Mesendoderm (in vitro differentiated cells): ENCODE measurements around the gene SRBD1.

ENCODE experiments used
- DNase-seq: peaks from one replicate; pipeline ENCODE4 v3.0.0; 2013
- H2AK5ac ChIP-seq: 2 replicates; pipeline ENCODE4 v1.6.1; 2013; ENCODE audit warnings: low read length, inconsistent platforms
- H2BK120ac ChIP-seq: 2 replicates; pipeline ENCODE4 v1.6.1; 2013; ENCODE audit warnings: low read depth, mild to moderate bottlenecking, low read length, moderate library complexity, mixed read lengths
- H2BK15ac ChIP-seq: replicated peaks from 2 replicates; pipeline ENCODE4 v1.6.1; 2013; ENCODE audit warnings: low read depth, mild to moderate bottlenecking, moderate library complexity
- H2BK5ac ChIP-seq: 2 replicates; pipeline ENCODE4 v1.6.1; 2013; ENCODE audit warnings: low read length, inconsistent platforms
- H3K18ac ChIP-seq: 2 replicates; pipeline ENCODE4 v1.6.1; 2013; ENCODE audit warnings: mild to moderate bottlenecking, low read length, mixed read lengths
- H3K23ac ChIP-seq: one replicate; pipeline ENCODE4 v1.6.1; 2013; ENCODE audit warnings: low read length
- H3K27ac ChIP-seq: 2 replicates; pipeline ENCODE4 v1.5.1; 2013; ENCODE audit warnings: low read depth, mild to moderate bottlenecking, inconsistent platforms, low read length, moderate library complexity
- H3K27me3 ChIP-seq: 2 replicates; pipeline ENCODE4 v1.6.1; 2013; ENCODE audit warnings: low read length, control low read depth, mild to moderate bottlenecking, inconsistent platforms; ENCODE audit not compliant: insufficient read depth, poor library complexity
- H3K36me3 ChIP-seq: 2 replicates; pipeline ENCODE4 v1.6.1; 2013; ENCODE audit warnings: low read length, inconsistent platforms; ENCODE audit not compliant: control insufficient read depth, insufficient read depth
- H3K4ac ChIP-seq: one replicate; pipeline ENCODE4 v1.6.1; 2013; ENCODE audit warnings: low read depth, mild to moderate bottlenecking, low read length, moderate library complexity
- H3K4me1 ChIP-seq: 2 replicates; pipeline ENCODE4 v1.6.1; 2013; ENCODE audit warnings: low read depth, low read length, inconsistent platforms; ENCODE audit not compliant: control insufficient read depth
- H3K4me2 ChIP-seq: 2 replicates; pipeline ENCODE4 v1.6.1; 2013; ENCODE audit warnings: low read length
- H3K4me3 ChIP-seq: 2 replicates; pipeline ENCODE4 v1.5.1; 2013; ENCODE audit warnings: mild to moderate bottlenecking, low read length
- H3K56ac ChIP-seq: one replicate; pipeline ENCODE4 v1.6.1; 2013; ENCODE audit warnings: low read length
- H3K79me1 ChIP-seq: 2 replicates; pipeline ENCODE4 v1.6.1; 2013; ENCODE audit warnings: low read length, inconsistent platforms
- H3K79me2 ChIP-seq: 2 replicates; pipeline ENCODE4 v1.6.1; 2013; ENCODE audit warnings: mild to moderate bottlenecking, low read length; ENCODE audit not compliant: control insufficient read depth, insufficient read depth
- H3K9ac ChIP-seq: 2 replicates; pipeline ENCODE4 v1.6.1; 2013; ENCODE audit warnings: low read length, inconsistent platforms
- H4K5ac ChIP-seq: one replicate; pipeline ENCODE4 v1.6.1; 2013; ENCODE audit warnings: low read length
- H4K8ac ChIP-seq: one replicate; pipeline ENCODE4 v1.6.1; 2013; ENCODE audit warnings: low read depth, mild to moderate bottlenecking, control low read depth, low read length, moderate library complexity
- WGBS: extraction: QIAGEN DNeasy Blood & Tissue Kit; methylation state at CpG from one replicate; pipeline ENCODE4 v1.1.7; 2013; ENCODE audit warnings: low lambda C conversion rate, missing lambda C conversion rate; ENCODE audit not compliant: insufficient coverage; ENCODE audit errors: extremely low coverage; 5-methylcytosine and 5-hydroxymethylcytosine counted together

Gene SRBD1

GRCh38 chr2:45554742-45555140 lies 56.3 kb downstream of the SRBD1 start:
- Histone ChIP-seq H3K4me2 (no peak overlapping the region), H3K23ac (no peak overlapping the region), H3K79me2 (no peaks in the 10 kb centered on the region), H3K4me1 (no peaks in the 10 kb centered on the region), H3K4me3 (no peak overlapping the region), H3K18ac (no peak overlapping the region), H2BK5ac (no peak overlapping the region), H4K8ac (no peak overlapping the region), H2AK5ac (no peak overlapping the region), H3K9ac (no peak overlapping the region), H3K4ac (no peak overlapping the region), H2BK15ac (no peak overlapping the region), H4K5ac (no peak overlapping the region), H3K36me3 (no peaks in the 10 kb centered on the region), H3K79me1 (no peaks in the 10 kb centered on the region), H3K27ac (no peak overlapping the region), H2BK120ac (no peak overlapping the region), H3K56ac (no peak overlapping the region), H3K27me3 (no peaks in the 10 kb centered on the region)
- WGBS = no CpG with 5 or more reads among the region's 1 CpG
- DNase-seq = no peak

GRCh38 chr2:45554073-45554741 lies 56.9 kb downstream of the SRBD1 start:
- Histone ChIP-seq H3K36me3 (no peaks in the 10 kb centered on the region), H3K23ac (no peak overlapping the region), H2AK5ac (no peak overlapping the region), H3K4me3 (no peak overlapping the region), H4K5ac (no peak overlapping the region), H3K27ac (no peak overlapping the region), H3K79me1 (no peaks in the 10 kb centered on the region), H2BK120ac (no peak overlapping the region), H3K18ac (no peak overlapping the region), H2BK15ac (no peak overlapping the region), H4K8ac (no peak overlapping the region), H3K4me2 (no peak overlapping the region), H3K56ac (no peak overlapping the region), H3K27me3 (no peaks in the 10 kb centered on the region), H3K79me2 (no peaks in the 10 kb centered on the region), H3K4me1 (no peaks in the 10 kb centered on the region), H3K9ac (no peak overlapping the region), H2BK5ac (no peak overlapping the region), H3K4ac (no peak overlapping the region)
- no CpG with 5 or more reads among the region's 2 CpGs for WGBS
- DNase-seq = peak; percentile 57

- H2BK15ac ChIP-seq = no peak overlapping the region
- H3K27ac ChIP-seq = no peak overlapping the region
- no peak for DNase-seq
- no peak overlapping the region for H3K9ac ChIP-seq
- H2BK5ac ChIP-seq = no peak overlapping the region
- H4K5ac ChIP-seq = no peak overlapping the region
- H3K27me3 ChIP-seq = no peaks in the 10 kb centered on the region
- no peak overlapping the region for H3K4ac ChIP-seq
- H3K23ac ChIP-seq = no peak overlapping the region
- H3K36me3 ChIP-seq = no peaks in the 10 kb centered on the region
- H3K4me1 ChIP-seq = no peaks in the 10 kb centered on the region
- H3K79me1 ChIP-seq = no peaks in the 10 kb centered on the region
- no peak overlapping the region for H4K8ac ChIP-seq
- H3K79me2 ChIP-seq = no peaks in the 10 kb centered on the region
- no peak overlapping the region for H2BK120ac ChIP-seq
- no peak overlapping the region for H3K18ac ChIP-seq
- WGBS = no CpG with 5 or more reads among the region's 5 CpGs
- H3K4me3 ChIP-seq = no peak overlapping the region
- no peak overlapping the region for H3K4me2 ChIP-seq
- no peak overlapping the region for H2AK5ac ChIP-seq
- no peak overlapping the region for H3K56ac ChIP-seq
These were observed 59.2 kb downstream of the SRBD1 start for GRCh38 chr2:45551862-45552261.

GRCh38 chr2:45545943-45546342 lies 65.1 kb downstream of the SRBD1 start:
- no peak overlapping the region for H3K9ac ChIP-seq
- no peaks in the 10 kb centered on the region for H3K79me2 ChIP-seq
- no peak overlapping the region for H2BK120ac ChIP-seq
- no peaks in the 10 kb centered on the region for H3K4me1 ChIP-seq
- H3K4me2 ChIP-seq = no peak overlapping the region
- H3K36me3 ChIP-seq = peaks cover under 1% of the 10 kb centered on the region
- H4K8ac ChIP-seq = no peak overlapping the region
- no peak overlapping the region for H4K5ac ChIP-seq
- no peak for DNase-seq
- H3K79me1 ChIP-seq = no peaks in the 10 kb centered on the region
- H2AK5ac ChIP-seq = no peak overlapping the region
- H2BK5ac ChIP-seq = no peak overlapping the region
- no peak overlapping the region for H3K4me3 ChIP-seq
- no peak overlapping the region for H2BK15ac ChIP-seq
- H3K23ac ChIP-seq = no peak overlapping the region
- H3K4ac ChIP-seq = no peak overlapping the region
- H3K27me3 ChIP-seq = no peaks in the 10 kb centered on the region
- H3K56ac ChIP-seq = no peak overlapping the region
- H3K27ac ChIP-seq = no peak overlapping the region
- H3K18ac ChIP-seq = no peak overlapping the region

- H3K56ac ChIP-seq = no peak overlapping the region
- H3K79me1 ChIP-seq = no peaks in the 10 kb centered on the region
- no peaks in the 10 kb centered on the region for H3K79me2 ChIP-seq
- H3K18ac ChIP-seq = no peak overlapping the region
- no peak overlapping the region for H2BK120ac ChIP-seq
- no peak overlapping the region for H3K9ac ChIP-seq
- peaks cover 2% of the 10 kb centered on the region for H3K36me3 ChIP-seq
- DNase-seq = peak; percentile 28
- H4K8ac ChIP-seq = no peak overlapping the region
- no peak overlapping the region for H3K27ac ChIP-seq
- H2BK15ac ChIP-seq = no peak overlapping the region
- no peak overlapping the region for H2AK5ac ChIP-seq
- H2BK5ac ChIP-seq = no peak overlapping the region
- H3K4me3 ChIP-seq = no peak overlapping the region
- WGBS = 100% methylated on average over 1 of the region's 1 CpG
- no peaks in the 10 kb centered on the region for H3K27me3 ChIP-seq
- H3K23ac ChIP-seq = no peak overlapping the region
- H3K4ac ChIP-seq = no peak overlapping the region
- H4K5ac ChIP-seq = no peak overlapping the region
- H3K4me1 ChIP-seq = no peaks in the 10 kb centered on the region
- H3K4me2 ChIP-seq = no peak overlapping the region
These were observed 67.8 kb downstream of the SRBD1 start for GRCh38 chr2:45543257-45543656.

- Histone ChIP-seq H3K18ac (no peak overlapping the region), H3K79me2 (no peaks in the 10 kb centered on the region), H3K27ac (no peak overlapping the region), H3K9ac (no peak overlapping the region), H2AK5ac (no peak overlapping the region), H3K4ac (no peak overlapping the region), H4K5ac (no peak overlapping the region), H3K79me1 (no peaks in the 10 kb centered on the region), H3K4me3 (no peak overlapping the region), H3K23ac (no peak overlapping the region), H3K4me1 (no peaks in the 10 kb centered on the region), H3K4me2 (no peak overlapping the region), H3K36me3 (peaks cover 2% of the 10 kb centered on the region), H2BK15ac (no peak overlapping the region), H3K56ac (no peak overlapping the region), H3K27me3 (no peaks in the 10 kb centered on the region), H4K8ac (no peak overlapping the region), H2BK5ac (no peak overlapping the region), H2BK120ac (no peak overlapping the region)
- WGBS = no CpG with 5 or more reads among the region's 6 CpGs
- no peak for DNase-seq
These were observed 69.1 kb downstream of the SRBD1 start for GRCh38 chr2:45542013-45542412.
